ENCODE results near the gene RABGEF1.
"Not testable (repeated sequence)": the region's sequence is repeated elsewhere in the genome, so short reads cannot be mapped to it uniquely, and the experiment has no call there.

RABGEF1 gene

GRCh38 chr7:66790725-66791124 lies 50.2 kb downstream of the RABGEF1 start:
- DNase-seq (ENCODE audit: low read depth, low spot score) = no peak
- H3K36me3 ChIP-seq (ENCODE audit: insufficient read depth, insufficient read length, low read length) = peaks cover 63% of the 10 kb centered on the region
- no peaks in the 10 kb centered on the region for H3K4me1 ChIP-seq (ENCODE audit: insufficient read depth, insufficient read length)
- no peaks in the 10 kb centered on the region for H3K27me3 ChIP-seq (ENCODE audit: insufficient read depth, insufficient read length)
- no peak overlapping the region for H3K9ac ChIP-seq (ENCODE audit: insufficient read length, low read depth)
- TF ChIP-seq YY1 (IDR thresholded peaks at IDR 0.05; ENCODE audit: insufficient read depth, insufficient read length) (no peak), ZNF274 (IDR thresholded peaks at IDR 0.05; ENCODE audit: low read depth, low read length) (no peak), SUZ12 (IDR thresholded peaks at IDR 0.05; ENCODE audit: extremely low read depth, insufficient read depth, insufficient read length) (no peak)
- no peaks in the 10 kb centered on the region for H3K9me3 ChIP-seq (ENCODE audit: insufficient read depth, low read length)
- H3K4me3 ChIP-seq (ENCODE audit: insufficient read length, low read depth) = no peak overlapping the region

- TF ChIP-seq ZNF274 (IDR thresholded peaks at IDR 0.05; ENCODE audit: low read depth, low read length) (no peak), SUZ12 (IDR thresholded peaks at IDR 0.05; ENCODE audit: extremely low read depth, insufficient read depth, insufficient read length) (no peak), YY1 (IDR thresholded peaks at IDR 0.05; ENCODE audit: insufficient read depth, insufficient read length) (no peak)
- H3K36me3 ChIP-seq (ENCODE audit: insufficient read depth, insufficient read length, low read length) = peaks cover 84% of the 10 kb centered on the region
Measured at GRCh38 chr7:66800591-66800990, 60.1 kb downstream of the RABGEF1 start.

DNA sequence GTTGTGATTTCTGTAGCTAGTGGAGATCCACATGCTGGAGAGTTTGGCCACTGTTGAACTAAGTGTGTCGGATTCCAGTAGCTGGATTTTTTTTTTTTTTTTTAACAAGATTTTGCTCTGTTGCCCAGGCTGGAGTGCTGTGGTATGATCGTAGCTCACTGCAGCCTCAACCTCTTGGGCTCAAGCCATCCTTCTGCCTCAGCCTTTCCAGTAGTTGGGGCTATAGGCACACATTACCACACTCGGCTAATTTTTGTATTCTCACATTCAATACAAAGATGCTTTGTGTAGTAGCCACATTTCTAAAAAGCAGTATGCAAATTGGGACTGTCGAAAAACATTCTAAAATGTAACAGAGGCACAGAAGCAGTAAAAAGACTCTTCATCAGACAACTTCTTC lies 63.5 kb downstream of the RABGEF1 start:
- no peaks in the 10 kb centered on the region for H3K4me1 ChIP-seq (ENCODE audit: insufficient read depth, insufficient read length)
- peaks cover 85% of the 10 kb centered on the region for H3K36me3 ChIP-seq (ENCODE audit: insufficient read depth, insufficient read length, low read length)
- TF ChIP-seq YY1 (IDR thresholded peaks at IDR 0.05; ENCODE audit: insufficient read depth, insufficient read length) (no peak), SUZ12 (IDR thresholded peaks at IDR 0.05; ENCODE audit: extremely low read depth, insufficient read depth, insufficient read length) (no peak), ZNF274 (IDR thresholded peaks at IDR 0.05; ENCODE audit: low read depth, low read length) (no peak)
- H3K27me3 ChIP-seq (ENCODE audit: insufficient read depth, insufficient read length) = no peaks in the 10 kb centered on the region
- no peaks in the 10 kb centered on the region for H3K9me3 ChIP-seq (ENCODE audit: insufficient read depth, low read length)
- no peak overlapping the region for H3K9ac ChIP-seq (ENCODE audit: insufficient read length, low read depth)
- no peak overlapping the region for H3K4me3 ChIP-seq (ENCODE audit: insufficient read length, low read depth)
- no peak for DNase-seq (ENCODE audit: low read depth, low spot score)

More at GRCh38 chr7:66800591-66800990, 60.1 kb downstream of the RABGEF1 start:
- DNase-seq (ENCODE audit: low read depth, low spot score) = no peak
- Histone ChIP-seq H3K9ac (ENCODE audit: insufficient read length, low read depth) (no peak overlapping the region), H3K4me1 (ENCODE audit: insufficient read depth, insufficient read length) (no peaks in the 10 kb centered on the region), H3K27me3 (ENCODE audit: insufficient read depth, insufficient read length) (no peaks in the 10 kb centered on the region), H3K9me3 (ENCODE audit: insufficient read depth, low read length) (no peaks in the 10 kb centered on the region), H3K4me3 (ENCODE audit: insufficient read length, low read depth) (no peak overlapping the region)

GRCh38 chr7:66807736-66808135 lies 67.2 kb downstream of the RABGEF1 start:
- H3K4me3 ChIP-seq (ENCODE audit: insufficient read length, low read depth) = no peak overlapping the region
- H3K9ac ChIP-seq (ENCODE audit: insufficient read length, low read depth) = no peak overlapping the region
- TF ChIP-seq SUZ12 (IDR thresholded peaks at IDR 0.05; ENCODE audit: extremely low read depth, insufficient read depth, insufficient read length) (no peak), YY1 (IDR thresholded peaks at IDR 0.05; ENCODE audit: insufficient read depth, insufficient read length) (no peak), ZNF274 (IDR thresholded peaks at IDR 0.05; ENCODE audit: low read depth, low read length) (no peak)
- no peaks in the 10 kb centered on the region for H3K4me1 ChIP-seq (ENCODE audit: insufficient read depth, insufficient read length)
- H3K9me3 ChIP-seq (ENCODE audit: insufficient read depth, low read length) = no peaks in the 10 kb centered on the region
- no peaks in the 10 kb centered on the region for H3K27me3 ChIP-seq (ENCODE audit: insufficient read depth, insufficient read length)
- no peak for DNase-seq (ENCODE audit: low read depth, low spot score)
- H3K36me3 ChIP-seq (ENCODE audit: insufficient read depth, insufficient read length, low read length) = peaks cover 84% of the 10 kb centered on the region

DNA sequence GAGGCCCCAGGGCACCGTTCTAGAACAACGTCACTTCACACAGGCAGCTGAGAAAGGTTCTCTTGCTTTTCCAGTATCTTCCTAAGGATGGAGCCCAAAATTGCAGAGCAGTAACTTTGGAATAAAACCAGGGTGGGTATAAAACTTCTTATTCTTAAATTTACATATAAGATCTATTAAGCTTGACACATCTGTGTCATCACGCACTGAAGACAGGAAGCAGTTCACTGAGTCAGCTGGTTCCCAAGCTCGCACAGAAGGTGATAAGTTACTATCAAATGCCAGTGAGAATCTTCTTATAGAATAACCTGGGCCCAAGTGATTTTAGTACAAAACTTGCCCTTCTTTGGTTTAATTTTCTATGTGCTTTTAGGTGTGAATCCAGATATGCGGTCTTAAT lies 70.2 kb downstream of the RABGEF1 start:
- H3K36me3 ChIP-seq (ENCODE audit: insufficient read depth, insufficient read length, low read length) = peaks cover 68% of the 10 kb centered on the region
- no peak for TF ChIP-seq YY1 (IDR thresholded peaks at IDR 0.05; ENCODE audit: insufficient read depth, insufficient read length)
- TF ChIP-seq SUZ12 (IDR thresholded peaks at IDR 0.05; ENCODE audit: extremely low read depth, insufficient read depth, insufficient read length) = no peak
- TF ChIP-seq ZNF274 (IDR thresholded peaks at IDR 0.05; ENCODE audit: low read depth, low read length) = no peak
- H3K4me1 ChIP-seq (ENCODE audit: insufficient read depth, insufficient read length) = no peaks in the 10 kb centered on the region
- no peak for DNase-seq (ENCODE audit: low read depth, low spot score)
- no peaks in the 10 kb centered on the region for H3K9me3 ChIP-seq (ENCODE audit: insufficient read depth, low read length)
- H3K27me3 ChIP-seq (ENCODE audit: insufficient read depth, insufficient read length) = no peaks in the 10 kb centered on the region
- no peak overlapping the region for H3K9ac ChIP-seq (ENCODE audit: insufficient read length, low read depth)
- no peak overlapping the region for H3K4me3 ChIP-seq (ENCODE audit: insufficient read length, low read depth)

GRCh38 chr7:66815186-66815875 lies 74.8 kb downstream of the RABGEF1 start:
- not testable (repeated sequence) for H3K27me3 ChIP-seq (ENCODE audit: insufficient read depth, insufficient read length); DNase-seq (ENCODE audit: low read depth, low spot score); H3K4me3 ChIP-seq (ENCODE audit: insufficient read length, low read depth); H3K9ac ChIP-seq (ENCODE audit: insufficient read length, low read depth); H3K4me1 ChIP-seq (ENCODE audit: insufficient read depth, insufficient read length); H3K9me3 ChIP-seq (ENCODE audit: insufficient read depth, low read length)
- peaks cover 26% of the 10 kb centered on the region for H3K36me3 ChIP-seq (ENCODE audit: insufficient read depth, insufficient read length, low read length)

DNA sequence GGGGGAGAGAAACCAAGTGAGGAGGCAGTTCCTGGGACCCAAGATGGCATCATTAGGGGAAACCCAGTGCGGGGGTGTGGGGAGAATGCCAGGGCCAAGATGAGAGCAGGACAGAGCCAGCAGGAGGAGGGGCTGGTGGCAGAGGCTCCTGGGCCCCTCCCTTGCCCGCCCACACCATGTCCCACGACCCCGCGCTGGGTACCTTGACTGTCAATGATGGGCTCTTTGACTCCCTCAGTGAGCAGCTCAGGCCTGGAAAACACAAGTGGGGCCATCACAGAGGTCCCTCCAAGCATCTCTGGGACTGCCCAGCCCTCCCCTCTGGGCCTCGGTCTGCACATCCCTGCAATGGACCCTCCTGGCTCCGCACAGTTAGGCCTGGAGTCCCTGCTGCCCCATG lies 75.4 kb downstream of the RABGEF1 start:
- no peak for DNase-seq (ENCODE audit: low read depth, low spot score)
- TF ChIP-seq ZNF274 (IDR thresholded peaks at IDR 0.05; ENCODE audit: low read depth, low read length) = no peak
- no peak for TF ChIP-seq YY1 (IDR thresholded peaks at IDR 0.05; ENCODE audit: insufficient read depth, insufficient read length)
- TF ChIP-seq SUZ12 (IDR thresholded peaks at IDR 0.05; ENCODE audit: extremely low read depth, insufficient read depth, insufficient read length) = no peak
- peaks cover 20% of the 10 kb centered on the region for H3K36me3 ChIP-seq (ENCODE audit: insufficient read depth, insufficient read length, low read length)
- H3K9me3 ChIP-seq (ENCODE audit: insufficient read depth, low read length) = no peaks in the 10 kb centered on the region
- no peak overlapping the region for H3K4me3 ChIP-seq (ENCODE audit: insufficient read length, low read depth)
- no peak overlapping the region for H3K9ac ChIP-seq (ENCODE audit: insufficient read length, low read depth)
- no peaks in the 10 kb centered on the region for H3K27me3 ChIP-seq (ENCODE audit: insufficient read depth, insufficient read length)
- H3K4me1 ChIP-seq (ENCODE audit: insufficient read depth, insufficient read length) = peaks cover 4% of the 10 kb centered on the region

DNA sequence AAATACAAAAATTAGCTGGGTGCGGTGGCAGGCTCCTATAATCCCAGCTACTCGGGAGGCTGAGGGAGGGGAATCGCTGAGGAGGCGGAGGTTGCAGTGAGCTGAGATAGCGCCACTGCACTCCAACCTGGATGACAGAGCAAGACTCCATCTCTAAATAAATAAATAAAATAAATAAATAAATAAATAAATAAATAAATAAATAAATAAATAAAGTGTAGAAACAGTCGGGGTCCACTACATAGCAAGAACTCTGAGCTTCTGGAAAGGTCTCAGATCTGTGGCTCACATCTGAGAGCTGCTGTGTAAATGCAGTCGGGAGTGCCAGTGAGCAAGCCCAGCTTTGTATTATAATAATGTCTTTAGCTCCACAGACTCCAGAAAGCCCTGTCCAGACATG lies 76.1 kb downstream of the RABGEF1 start:
- H3K9me3 ChIP-seq (ENCODE audit: insufficient read depth, low read length); H3K9ac ChIP-seq (ENCODE audit: insufficient read length, low read depth); H3K4me1 ChIP-seq (ENCODE audit: insufficient read depth, insufficient read length); DNase-seq (ENCODE audit: low read depth, low spot score); H3K27me3 ChIP-seq (ENCODE audit: insufficient read depth, insufficient read length); H3K4me3 ChIP-seq (ENCODE audit: insufficient read length, low read depth): not testable (repeated sequence)
- peaks cover 14% of the 10 kb centered on the region for H3K36me3 ChIP-seq (ENCODE audit: insufficient read depth, insufficient read length, low read length)

- H3K9me3 ChIP-seq (ENCODE audit: insufficient read depth, low read length); H3K27me3 ChIP-seq (ENCODE audit: insufficient read depth, insufficient read length); H3K9ac ChIP-seq (ENCODE audit: insufficient read length, low read depth); H3K4me3 ChIP-seq (ENCODE audit: insufficient read length, low read depth); DNase-seq (ENCODE audit: low read depth, low spot score); H3K36me3 ChIP-seq (ENCODE audit: insufficient read depth, insufficient read length, low read length); H3K4me1 ChIP-seq (ENCODE audit: insufficient read depth, insufficient read length): not testable (repeated sequence)
Measured at GRCh38 chr7:66817208-66817795, 76.8 kb downstream of the RABGEF1 start.

DNA sequence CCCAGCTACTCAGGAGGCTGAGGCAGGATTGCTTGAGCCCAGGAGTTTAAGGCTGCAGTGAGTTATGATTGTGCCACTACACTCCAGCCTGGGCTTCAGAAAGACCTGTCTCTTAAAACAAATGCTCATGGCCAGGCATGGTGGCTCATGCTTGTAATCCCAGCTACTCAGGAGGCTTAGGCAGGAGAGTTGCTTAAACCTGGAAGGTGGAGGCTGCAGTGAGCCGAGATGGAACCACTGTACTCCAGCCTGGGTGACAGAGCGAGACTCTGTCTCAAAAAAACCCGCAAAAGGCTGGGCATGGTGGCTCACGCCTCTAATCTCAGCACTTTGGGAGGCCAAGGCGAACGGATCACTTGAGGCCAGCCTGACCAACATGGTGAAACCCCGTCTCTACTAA lies 77.4 kb downstream of the RABGEF1 start:
- DNase-seq (ENCODE audit: low read depth, low spot score); H3K4me1 ChIP-seq (ENCODE audit: insufficient read depth, insufficient read length); H3K9ac ChIP-seq (ENCODE audit: insufficient read length, low read depth): not testable (repeated sequence)

More for the DNA sequence above, 77.4 kb downstream of the RABGEF1 start:
- H3K36me3 ChIP-seq (ENCODE audit: insufficient read depth, insufficient read length, low read length); H3K27me3 ChIP-seq (ENCODE audit: insufficient read depth, insufficient read length); H3K4me3 ChIP-seq (ENCODE audit: insufficient read length, low read depth); H3K9me3 ChIP-seq (ENCODE audit: insufficient read depth, low read length): not testable (repeated sequence)
